MM.1S (cell line): ENCODE data around the gene TCF19.

ENCODE experiments used
- DNase-seq: peaks from one replicate; pipeline ENCODE4 v3.0.0-alpha.2; 2015
- H2AFZ ChIP-seq: fragments of 300-600 bp; sonication (generic); 2 replicates; pipeline ENCODE4 v1.6.0; 2016; ENCODE audit warnings: antibody characterized with exemption, low read length
- H3F3A ChIP-seq: fragments of 300-600 bp; sonication (generic); 2 replicates; pipeline ENCODE4 v1.6.1; 2016; ENCODE audit warnings: mild to moderate bottlenecking, antibody characterized with exemption, low read length, moderate library complexity, mixed read lengths; ENCODE audit not compliant: insufficient read depth
- H3K27ac ChIP-seq: fragments of 300-600 bp; sonication (generic); 2 replicates; pipeline ENCODE4 v1.5.1; 2016; ENCODE audit warnings: mild to moderate bottlenecking, low read length
- H3K27me3 ChIP-seq: fragments of 300-600 bp; sonication (generic); replicated peaks from 2 replicates; pipeline ENCODE4 v1.6.0; 2016; ENCODE audit warnings: low read length; ENCODE audit not compliant: insufficient read depth
- H3K36me3 ChIP-seq: fragments of 300-600 bp; sonication (generic); replicated peaks from 2 replicates; pipeline ENCODE4 v1.6.1; 2016; ENCODE audit warnings: mild to moderate bottlenecking, low read length, mixed read lengths; ENCODE audit not compliant: insufficient read depth
- H3K4me1 ChIP-seq: fragments of 300-600 bp; sonication (generic); 2 replicates; pipeline ENCODE4 v1.6.1; 2016; ENCODE audit warnings: low read length, mixed read lengths
- H3K4me2 ChIP-seq: fragments of 300-600 bp; sonication (generic); 2 replicates; pipeline ENCODE4 v1.6.0; 2016; ENCODE audit warnings: low read depth, low read length
- H3K4me3 ChIP-seq: fragments of 300-600 bp; sonication (generic); 2 replicates; pipeline ENCODE4 v1.5.1; 2016; ENCODE audit warnings: low read length, mixed read lengths
- H3K79me2 ChIP-seq: fragments of 300-600 bp; sonication (generic); 2 replicates; pipeline ENCODE4 v1.6.1; 2016; ENCODE audit warnings: mixed run types, low read length, mixed read lengths
- H3K9ac ChIP-seq: fragments of 300-600 bp; sonication (generic); 2 replicates; pipeline ENCODE4 v1.6.1; 2016; ENCODE audit warnings: low read length, mixed read lengths
- H3K9me2 ChIP-seq: fragments of 300-600 bp; sonication (generic); replicated peaks from 2 replicates; pipeline ENCODE4 v1.6.1; 2016; ENCODE audit warnings: mild to moderate bottlenecking, low read length, mixed read lengths; ENCODE audit not compliant: insufficient read depth
- H3K9me3 ChIP-seq: fragments of 300-600 bp; sonication (generic); replicated peaks from 2 replicates; pipeline ENCODE4 v1.6.1; 2016; ENCODE audit warnings: mild to moderate bottlenecking, low read length, mixed read lengths; ENCODE audit not compliant: insufficient read depth
- H4K20me1 ChIP-seq: fragments of 300-600 bp; sonication (generic); 2 replicates; pipeline ENCODE4 v1.6.1; 2016; ENCODE audit warnings: mild to moderate bottlenecking, low read length, moderate library complexity, mixed read lengths; ENCODE audit not compliant: insufficient read depth
- EZH2 ChIP-seq: fragments of 300-600 bp; sonication (generic); optimal IDR thresholded peaks from 2 replicates; pipeline ENCODE3; 2017; ENCODE audit warnings: low read depth, mild to moderate bottlenecking, antibody characterized with exemption, low read length, mixed read lengths
- EZH2phosphoT487 ChIP-seq: fragments of 300-600 bp; sonication (generic); IDR thresholded peaks from 2 replicates; pipeline ENCODE4 v1.6.1; 2018; ENCODE audit warnings: antibody characterized with exemption, low read length
- TF ChIP-seq, protein P1 (sequence below): fragments of 300-600 bp; sonication (generic); IDR thresholded peaks from 2 replicates; pipeline ENCODE4 v1.5.1; 2016; ENCODE audit warnings: antibody characterized with exemption, low read length, mixed read lengths

The TCF19 gene

DNA sequence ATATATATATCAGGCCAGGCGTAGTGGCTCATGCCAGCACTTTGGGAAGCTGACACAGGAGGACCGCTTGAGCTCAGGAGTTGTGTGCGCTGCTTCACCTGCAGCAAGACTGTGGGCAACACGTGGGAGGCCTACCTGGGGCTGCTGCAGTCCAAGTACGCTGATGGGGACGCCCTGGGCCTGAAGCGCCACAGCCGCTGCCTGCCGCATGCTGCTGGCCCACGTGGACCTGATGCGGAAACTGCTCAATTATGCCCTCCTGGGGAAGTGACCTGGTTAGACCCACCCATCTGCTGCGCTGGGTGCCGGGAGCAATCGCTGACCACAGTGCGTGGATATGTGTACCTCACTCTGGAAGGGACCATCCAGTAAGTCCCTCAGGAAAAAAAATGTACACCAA lies 17.7 kb upstream of the TCF19 start:
- Histone ChIP-seq H3K4me1 (no peaks in the 10 kb centered on the region), H3K27ac (no peak overlapping the region), H3K4me3 (no peak overlapping the region), H2AFZ (no peak overlapping the region), H3K9me2 (no peaks in the 10 kb centered on the region), H4K20me1 (no peaks in the 10 kb centered on the region), H3K36me3 (no peaks in the 10 kb centered on the region), H3K4me2 (no peak overlapping the region), H3K79me2 (no peaks in the 10 kb centered on the region), H3K9me3 (no peaks in the 10 kb centered on the region), H3K27me3 (peaks cover 5% of the 10 kb centered on the region; the same call in 1 of the 2 replicates), H3K9ac (no peak overlapping the region), H3F3A (no peaks in the 10 kb centered on the region)
- no peak for DNase-seq
- TF ChIP-seq, protein P1, sequence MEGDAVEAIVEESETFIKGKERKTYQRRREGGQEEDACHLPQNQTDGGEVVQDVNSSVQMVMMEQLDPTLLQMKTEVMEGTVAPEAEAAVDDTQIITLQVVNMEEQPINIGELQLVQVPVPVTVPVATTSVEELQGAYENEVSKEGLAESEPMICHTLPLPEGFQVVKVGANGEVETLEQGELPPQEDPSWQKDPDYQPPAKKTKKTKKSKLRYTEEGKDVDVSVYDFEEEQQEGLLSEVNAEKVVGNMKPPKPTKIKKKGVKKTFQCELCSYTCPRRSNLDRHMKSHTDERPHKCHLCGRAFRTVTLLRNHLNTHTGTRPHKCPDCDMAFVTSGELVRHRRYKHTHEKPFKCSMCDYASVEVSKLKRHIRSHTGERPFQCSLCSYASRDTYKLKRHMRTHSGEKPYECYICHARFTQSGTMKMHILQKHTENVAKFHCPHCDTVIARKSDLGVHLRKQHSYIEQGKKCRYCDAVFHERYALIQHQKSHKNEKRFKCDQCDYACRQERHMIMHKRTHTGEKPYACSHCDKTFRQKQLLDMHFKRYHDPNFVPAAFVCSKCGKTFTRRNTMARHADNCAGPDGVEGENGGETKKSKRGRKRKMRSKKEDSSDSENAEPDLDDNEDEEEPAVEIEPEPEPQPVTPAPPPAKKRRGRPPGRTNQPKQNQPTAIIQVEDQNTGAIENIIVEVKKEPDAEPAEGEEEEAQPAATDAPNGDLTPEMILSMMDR = no peak
- TF ChIP-seq EZH2phosphoT487 = no peak
- TF ChIP-seq EZH2 = no peak

DNA sequence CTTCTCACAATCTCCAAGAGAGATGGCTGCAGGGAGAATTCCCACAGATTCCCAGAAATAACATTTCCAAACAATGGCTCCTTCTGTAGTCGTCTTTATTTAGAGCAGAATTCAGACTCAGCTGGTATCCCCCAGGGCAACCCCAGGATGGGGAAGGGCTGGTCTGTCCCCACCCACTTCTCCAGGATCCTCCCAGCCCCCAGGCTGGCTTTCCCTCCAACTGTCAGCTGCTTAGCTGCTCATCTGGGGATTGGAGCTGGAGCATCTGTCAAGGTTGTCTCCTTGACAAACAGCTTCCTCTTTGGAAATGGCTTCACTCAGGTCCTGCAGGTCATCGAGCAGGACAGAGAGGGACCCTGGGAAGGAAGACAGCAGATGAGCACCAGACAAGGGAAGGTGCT lies 16.0 kb upstream of the TCF19 start:
- Histone ChIP-seq H3K9ac (no peak overlapping the region), H3K79me2 (no peaks in the 10 kb centered on the region), H3K4me3 (no peak overlapping the region), H2AFZ (no peak overlapping the region), H3K4me1 (no peaks in the 10 kb centered on the region), H3K27me3 (peaks cover 5% of the 10 kb centered on the region; the same call in 1 of the 2 replicates), H3K4me2 (no peak overlapping the region), H3K9me3 (no peaks in the 10 kb centered on the region), H3K9me2 (no peaks in the 10 kb centered on the region), H4K20me1 (no peaks in the 10 kb centered on the region), H3K27ac (no peak overlapping the region), H3F3A (no peaks in the 10 kb centered on the region), H3K36me3 (no peaks in the 10 kb centered on the region)
- TF ChIP-seq EZH2 (no peak), EZH2phosphoT487 (no peak)
- no peak for DNase-seq

DNA sequence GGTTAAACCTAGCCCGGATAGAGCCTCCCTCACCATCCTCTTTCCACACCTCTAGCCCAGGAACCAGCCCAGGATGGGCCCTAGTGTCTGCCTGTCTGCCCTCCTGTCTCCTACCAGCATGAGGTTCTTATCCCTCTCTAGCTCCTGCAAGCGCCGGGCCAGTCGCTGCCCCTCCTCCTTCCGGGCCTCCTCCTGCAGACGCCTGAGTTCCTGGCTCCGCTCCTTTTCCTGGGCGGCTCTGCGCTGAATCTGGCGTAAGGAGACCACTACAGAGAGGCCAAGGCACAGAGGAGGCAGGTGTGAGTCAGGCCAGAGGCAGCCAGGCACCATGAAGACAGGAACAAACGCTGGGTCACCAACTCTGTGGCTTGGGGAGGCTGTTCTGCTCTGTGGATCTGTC lies 15.2 kb upstream of the TCF19 start:
- Histone ChIP-seq H2AFZ (no peak overlapping the region), H3K27ac (no peak overlapping the region), H3K27me3 (peaks cover 5% of the 10 kb centered on the region; the same call in 1 of the 2 replicates), H4K20me1 (no peaks in the 10 kb centered on the region), H3K9ac (no peak overlapping the region), H3K4me1 (no peaks in the 10 kb centered on the region), H3K9me2 (no peaks in the 10 kb centered on the region), H3K79me2 (no peaks in the 10 kb centered on the region), H3F3A (no peaks in the 10 kb centered on the region), H3K9me3 (no peaks in the 10 kb centered on the region), H3K36me3 (no peaks in the 10 kb centered on the region), H3K4me2 (no peak overlapping the region), H3K4me3 (no peak overlapping the region)
- TF ChIP-seq, protein P1 = no peak
- TF ChIP-seq EZH2phosphoT487 (no peak), EZH2 (no peak)
- DNase-seq = no peak

DNA sequence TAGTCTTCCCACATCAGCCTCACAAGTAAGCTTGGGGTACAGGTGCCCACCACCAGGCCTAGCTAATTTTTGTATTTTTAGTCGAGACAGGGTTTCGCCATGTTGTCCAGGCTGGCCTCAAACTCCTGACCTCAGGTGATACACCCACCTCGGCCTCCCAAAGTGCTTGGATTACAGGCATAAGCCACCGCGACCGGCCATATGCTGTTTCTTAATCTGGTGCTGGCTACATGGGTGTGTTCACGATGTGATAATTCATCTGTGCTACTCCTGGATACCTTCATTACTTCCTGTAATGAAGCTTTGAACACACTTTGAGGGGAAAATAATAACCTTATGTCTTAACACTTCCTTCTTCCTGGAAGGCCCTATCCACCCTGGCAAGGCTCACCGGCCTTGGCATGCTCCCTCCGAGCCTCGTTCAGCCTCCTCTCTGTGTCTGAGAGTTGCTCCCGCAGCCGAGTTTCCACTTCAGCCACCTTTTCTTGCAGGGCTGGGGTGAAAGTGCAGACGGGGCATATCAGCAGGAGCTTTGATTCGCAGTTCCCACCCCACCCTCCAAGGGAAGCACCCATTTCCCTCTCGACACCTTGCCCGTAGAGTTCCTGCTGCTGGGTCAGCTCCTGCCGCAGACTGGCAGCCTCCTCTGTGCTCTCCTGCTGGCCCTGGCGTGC lies 14.0 kb upstream of the TCF19 start:
- Histone ChIP-seq H3K9ac (no peak overlapping the region), H3K4me3 (no peak overlapping the region), H3K9me2 (no peaks in the 10 kb centered on the region), H2AFZ (no peak overlapping the region), H3K79me2 (no peaks in the 10 kb centered on the region), H3K27me3 (no peaks in the 10 kb centered on the region), H3F3A (no peaks in the 10 kb centered on the region), H3K27ac (no peak overlapping the region), H3K9me3 (no peaks in the 10 kb centered on the region), H3K4me1 (no peaks in the 10 kb centered on the region), H3K36me3 (no peaks in the 10 kb centered on the region), H4K20me1 (no peaks in the 10 kb centered on the region), H3K4me2 (no peak overlapping the region)
- no peak for DNase-seq
- TF ChIP-seq EZH2phosphoT487 (no peak), EZH2 (no peak)
